ENCODE data around the gene LRRC23. TPM values are rescaled to one million over a fixed set of nuclear protein-coding genes. Genes with fewer than 3 reads are reported as not detected.

The LRRC23 gene
- total and polyA plus RNA-seq, 2 of the 13 experiments (the other 11 are each of a cell fraction or from before 2014, with no cell fraction given): 6.0 to 7.8 TPM

DNA sequence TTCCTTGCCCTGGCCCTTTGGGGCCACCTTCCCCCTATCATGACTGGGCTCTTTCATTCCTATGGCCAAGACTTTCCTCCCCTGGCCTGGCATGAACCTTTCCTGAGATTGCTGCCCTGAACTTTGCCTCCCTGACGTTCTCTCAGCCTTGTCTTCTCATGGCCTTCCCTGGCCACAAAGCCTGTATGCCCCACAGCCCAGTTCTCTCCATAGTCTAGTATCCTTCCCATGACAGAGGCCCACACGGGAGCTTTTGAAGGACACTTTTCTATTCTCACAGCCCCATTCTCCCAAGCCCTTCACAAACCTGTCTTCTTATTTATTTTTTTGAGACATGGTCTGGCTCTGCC is 34.5 kb downstream of the LRRC23 start:
- Histone ChIP-seq H2AFZ (ENCODE audit: low read length) (no peak overlapping the region), H4K20me1 (ENCODE audit: insufficient read depth, low read length) (no peaks in the 10 kb centered on the region), H3K4me2 (ENCODE audit: low read depth, low read length) (no peak overlapping the region), H3K9ac (ENCODE audit: insufficient read depth, low read depth, low read length) (no peak overlapping the region), H3K9me3 (ENCODE audit: low read length) (no peaks in the 10 kb centered on the region), H3K27me3 (ENCODE audit: control insufficient read depth in 1 of 2, insufficient read depth in 2 of 2, low read length in 2 of 2) (no peaks in the 10 kb centered on the region), H3K27ac (ENCODE audit: extremely low read length, insufficient read depth, low read length) (no peak overlapping the region), H3K4me1 (ENCODE audit: insufficient read depth, low read length) (peaks cover 33% of the 10 kb centered on the region), H3K36me3 (replicated peaks in 1 of 2; ENCODE audit: control insufficient read depth in 1 of 2, insufficient read depth in 2 of 2, low read length in 2 of 2) (peaks cover 3 to 27% of the 10 kb centered on the region in 2 experiments), H3K79me2 (ENCODE audit: insufficient read depth, low read length) (no peaks in the 10 kb centered on the region), H3K4me3 (replicated peaks in 1 of 3; ENCODE audit: insufficient read depth in 1 of 3, low read depth in 2 of 3, low read length in 3 of 3) (no peak overlapping the region)
- WGBS (ENCODE audit: low lambda C conversion rate): 92% methylated on average over 2 of the region's 2 CpGs
- no peak for TF ChIP-seq ZNF572 (CRISPR knock-in tag; IDR thresholded peaks at IDR 0.05)
- no peak for TF ChIP-seq SMYD3 (CRISPR knock-in tag; IDR thresholded peaks at IDR 0.05)
- no peak for TF ChIP-seq ZNF30 (CRISPR knock-in tag; IDR thresholded peaks at IDR 0.05)
- no peak for TF ChIP-seq REL (CRISPR knock-in tag; conservative IDR thresholded peaks at IDR 0.05)
- TF ChIP-seq, protein P1, sequence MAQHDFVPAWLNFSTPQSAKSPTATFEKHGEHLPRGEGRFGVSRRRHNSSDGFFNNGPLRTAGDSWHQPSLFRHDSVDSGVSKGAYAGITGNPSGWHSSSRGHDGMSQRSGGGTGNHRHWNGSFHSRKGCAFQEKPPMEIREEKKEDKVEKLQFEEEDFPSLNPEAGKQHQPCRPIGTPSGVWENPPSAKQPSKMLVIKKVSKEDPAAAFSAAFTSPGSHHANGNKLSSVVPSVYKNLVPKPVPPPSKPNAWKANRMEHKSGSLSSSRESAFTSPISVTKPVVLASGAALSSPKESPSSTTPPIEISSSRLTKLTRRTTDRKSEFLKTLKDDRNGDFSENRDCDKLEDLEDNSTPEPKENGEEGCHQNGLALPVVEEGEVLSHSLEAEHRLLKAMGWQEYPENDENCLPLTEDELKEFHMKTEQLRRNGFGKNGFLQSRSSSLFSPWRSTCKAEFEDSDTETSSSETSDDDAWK (CRISPR knock-in tag; IDR thresholded peaks at IDR 0.05): no peak
- TF ChIP-seq ZKSCAN1 (IDR thresholded peaks at IDR 0.05; ENCODE audit: low read length): no peak
- no peak for TF ChIP-seq ZNF776 (CRISPR knock-in tag; IDR thresholded peaks at IDR 0.05)
- TF ChIP-seq ZNF546 (CRISPR knock-in tag; conservative IDR thresholded peaks at IDR 0.05): no peak
- TF ChIP-seq, protein P2, sequence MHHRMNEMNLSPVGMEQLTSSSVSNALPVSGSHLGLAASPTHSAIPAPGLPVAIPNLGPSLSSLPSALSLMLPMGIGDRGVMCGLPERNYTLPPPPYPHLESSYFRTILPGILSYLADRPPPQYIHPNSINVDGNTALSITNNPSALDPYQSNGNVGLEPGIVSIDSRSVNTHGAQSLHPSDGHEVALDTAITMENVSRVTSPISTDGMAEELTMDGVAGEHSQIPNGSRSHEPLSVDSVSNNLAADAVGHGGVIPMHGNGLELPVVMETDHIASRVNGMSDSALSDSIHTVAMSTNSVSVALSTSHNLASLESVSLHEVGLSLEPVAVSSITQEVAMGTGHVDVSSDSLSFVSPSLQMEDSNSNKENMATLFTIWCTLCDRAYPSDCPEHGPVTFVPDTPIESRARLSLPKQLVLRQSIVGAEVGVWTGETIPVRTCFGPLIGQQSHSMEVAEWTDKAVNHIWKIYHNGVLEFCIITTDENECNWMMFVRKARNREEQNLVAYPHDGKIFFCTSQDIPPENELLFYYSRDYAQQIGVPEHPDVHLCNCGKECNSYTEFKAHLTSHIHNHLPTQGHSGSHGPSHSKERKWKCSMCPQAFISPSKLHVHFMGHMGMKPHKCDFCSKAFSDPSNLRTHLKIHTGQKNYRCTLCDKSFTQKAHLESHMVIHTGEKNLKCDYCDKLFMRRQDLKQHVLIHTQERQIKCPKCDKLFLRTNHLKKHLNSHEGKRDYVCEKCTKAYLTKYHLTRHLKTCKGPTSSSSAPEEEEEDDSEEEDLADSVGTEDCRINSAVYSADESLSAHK (CRISPR knock-in tag; IDR thresholded peaks at IDR 0.05; ENCODE audit: borderline replicate concordance): no peak
- ChIA-PET CTCF (ENCODE audit: low intra/inter-chr PET ratio, low total read pairs) (interaction anchor here (2.5 kb wide), 1 partner anchor 70 kb away, joined by 14 read pairs; no protein-coding TSS in a partner anchor), POLR2A (interaction anchor here (1.0 to 4.6 kb wide), 5 partner anchors 8 to 87 kb away, joined by 3 to 30 read pairs (median 10); partner anchors contain the start of genes SPSB2 and USP5)
- ATAC-seq (no peak), FAIRE-seq (no peak), DNase-seq (ENCODE audit: low spot score) (no peak)
- in situ Hi-C loops (cut with HindIII; ENCODE audit: extremely low pct_ligation_motif_present, low pct_unique_long_range_greater_than_20kb): no loop called here
- BruUV-seq (replicated peaks): no TSS peak
- intact Hi-C loops (cut with micrococcal nuclease; ENCODE audit: unreplicated experiment): loop anchor here (2.0 kb wide), 1 partner anchor 14 kb away; no protein-coding TSS in a partner anchor
